Fibroblast of mammary gland (primary cell): ENCODE results near the gene TRIM26.

Source experiments
- DNase-seq: peaks from one replicate; pipeline ENCODE4 v3.0.0-alpha.2; 2010; ENCODE audit warnings: low read depth
- H3K4me3 ChIP-seq: 2 replicates; pipeline ENCODE4 v1.5.1; 2011; ENCODE audit warnings: low read depth, mild to moderate bottlenecking, low read length, moderate library complexity; ENCODE audit not compliant: control insufficient read depth
- TF ChIP-seq, protein P1 (sequence below): conservative IDR thresholded peaks from 2 replicates; pipeline ENCODE4 v1.5.1; 2011; ENCODE audit warnings: low read depth, low read length, inconsistent platforms; ENCODE audit not compliant: control insufficient read depth, insufficient read depth

The TRIM26 gene

DNA sequence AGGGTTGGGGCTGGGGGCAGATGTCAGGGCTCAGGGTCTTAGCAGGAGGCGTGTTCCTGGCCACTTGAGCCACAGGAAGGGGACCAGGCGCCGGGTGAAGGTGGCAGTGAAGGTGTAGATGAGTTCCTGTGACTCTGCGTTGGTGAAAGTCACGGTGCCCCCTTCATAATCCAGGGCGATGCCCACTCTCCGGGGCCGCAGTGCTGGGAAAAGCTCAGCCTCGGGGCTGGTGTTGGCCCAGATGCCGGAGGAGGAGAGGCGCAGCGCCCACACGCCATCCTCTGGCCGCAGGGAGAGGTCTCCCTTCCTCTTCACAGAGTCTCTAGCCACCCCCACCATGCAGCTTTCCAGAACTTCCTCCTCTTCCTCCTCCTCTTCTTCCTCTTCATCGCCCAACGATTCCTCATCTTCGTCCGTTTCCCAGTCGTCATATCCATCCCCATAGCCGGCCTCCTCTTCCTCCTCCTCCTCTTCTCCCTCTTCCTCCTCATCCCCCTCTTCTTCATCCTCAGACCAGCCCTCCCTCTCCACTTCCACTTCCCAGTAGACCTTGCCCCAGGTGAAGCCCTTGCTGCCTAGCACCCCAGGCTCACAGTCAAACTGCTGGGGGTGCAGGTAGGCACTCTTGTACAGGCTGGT, 27.2 kb downstream of the TRIM26 start:
- H3K4me3 ChIP-seq: no peak overlapping the region
- DNase-seq: no peak
- TF ChIP-seq, protein P1, sequence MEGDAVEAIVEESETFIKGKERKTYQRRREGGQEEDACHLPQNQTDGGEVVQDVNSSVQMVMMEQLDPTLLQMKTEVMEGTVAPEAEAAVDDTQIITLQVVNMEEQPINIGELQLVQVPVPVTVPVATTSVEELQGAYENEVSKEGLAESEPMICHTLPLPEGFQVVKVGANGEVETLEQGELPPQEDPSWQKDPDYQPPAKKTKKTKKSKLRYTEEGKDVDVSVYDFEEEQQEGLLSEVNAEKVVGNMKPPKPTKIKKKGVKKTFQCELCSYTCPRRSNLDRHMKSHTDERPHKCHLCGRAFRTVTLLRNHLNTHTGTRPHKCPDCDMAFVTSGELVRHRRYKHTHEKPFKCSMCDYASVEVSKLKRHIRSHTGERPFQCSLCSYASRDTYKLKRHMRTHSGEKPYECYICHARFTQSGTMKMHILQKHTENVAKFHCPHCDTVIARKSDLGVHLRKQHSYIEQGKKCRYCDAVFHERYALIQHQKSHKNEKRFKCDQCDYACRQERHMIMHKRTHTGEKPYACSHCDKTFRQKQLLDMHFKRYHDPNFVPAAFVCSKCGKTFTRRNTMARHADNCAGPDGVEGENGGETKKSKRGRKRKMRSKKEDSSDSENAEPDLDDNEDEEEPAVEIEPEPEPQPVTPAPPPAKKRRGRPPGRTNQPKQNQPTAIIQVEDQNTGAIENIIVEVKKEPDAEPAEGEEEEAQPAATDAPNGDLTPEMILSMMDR: no peak

DNA sequence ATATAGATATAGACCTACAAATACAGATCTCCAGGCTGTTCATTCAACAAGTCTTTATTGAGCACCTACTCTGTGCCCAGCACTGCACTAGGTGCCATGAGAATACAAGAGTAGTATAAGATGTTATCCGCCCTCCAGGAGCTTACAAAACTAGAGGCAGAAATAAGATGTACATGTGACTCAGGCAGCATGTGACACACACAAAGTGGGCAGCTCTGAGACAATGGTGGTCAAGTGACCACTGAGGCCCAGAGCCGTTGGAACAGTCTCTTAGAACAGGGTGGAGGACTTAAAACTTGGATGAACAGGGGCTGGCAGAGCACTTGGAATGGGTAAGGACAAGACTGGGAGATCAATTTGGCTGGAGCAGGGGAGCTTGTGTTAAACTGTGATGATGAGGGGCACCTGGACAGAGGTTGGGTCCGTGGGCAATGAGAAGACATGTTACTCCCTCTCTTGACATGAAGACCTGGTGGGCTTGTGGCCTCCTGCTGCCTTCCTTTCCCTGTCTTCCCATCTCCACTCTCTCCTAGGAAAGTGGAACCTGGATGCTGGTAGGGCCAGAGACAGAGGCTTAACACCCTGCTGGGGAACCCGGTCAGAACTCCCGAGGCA, 28.7 kb downstream of the TRIM26 start:
- H3K4me3 ChIP-seq: no peak overlapping the region
- TF ChIP-seq, protein P1: no peak
- peak; percentile 9 for DNase-seq

DNA sequence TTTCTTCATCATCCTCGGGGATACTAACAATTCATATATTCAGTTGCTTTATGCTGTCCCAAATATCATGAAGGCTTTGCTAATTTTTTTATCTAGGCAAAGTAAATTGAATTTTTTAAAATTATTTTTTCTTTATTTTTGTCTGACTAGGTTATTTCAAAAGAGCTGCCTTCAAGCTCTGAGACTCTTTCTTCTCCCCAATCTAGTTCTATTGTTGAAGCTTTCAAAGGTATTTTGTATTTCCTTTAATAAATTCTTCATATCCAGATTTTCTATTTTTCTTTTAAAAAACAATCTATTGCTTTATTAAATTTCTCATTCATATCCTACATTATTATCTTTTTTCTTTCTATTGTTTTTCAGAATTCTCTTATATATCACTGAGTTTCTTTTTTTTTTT, 33.1 kb downstream of the TRIM26 start:
- TF ChIP-seq, protein P1: no peak
- H3K4me3 ChIP-seq: no peak overlapping the region
- no peak for DNase-seq

DNA sequence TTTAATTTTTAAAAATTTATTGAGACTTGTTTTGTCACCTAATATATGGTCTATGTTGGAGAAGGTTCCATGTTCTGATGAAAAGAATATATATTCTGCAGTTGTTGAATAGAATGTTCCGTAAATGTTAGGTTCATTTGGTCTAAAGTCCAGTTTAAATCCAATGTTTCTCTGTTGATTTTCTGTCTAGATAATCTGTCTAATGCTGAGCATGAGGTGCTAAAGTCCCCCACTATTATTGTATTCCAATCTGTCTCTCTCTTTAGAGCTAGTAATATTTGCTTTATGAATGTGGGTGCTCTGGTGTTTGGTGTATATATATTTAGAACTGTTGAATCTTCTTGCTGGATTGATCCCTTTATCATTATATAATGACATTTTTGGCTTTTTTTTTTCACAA, 34.4 kb downstream of the TRIM26 start:
- DNase-seq: no peak
- TF ChIP-seq, protein P1: no peak
- no peak overlapping the region for H3K4me3 ChIP-seq

DNA sequence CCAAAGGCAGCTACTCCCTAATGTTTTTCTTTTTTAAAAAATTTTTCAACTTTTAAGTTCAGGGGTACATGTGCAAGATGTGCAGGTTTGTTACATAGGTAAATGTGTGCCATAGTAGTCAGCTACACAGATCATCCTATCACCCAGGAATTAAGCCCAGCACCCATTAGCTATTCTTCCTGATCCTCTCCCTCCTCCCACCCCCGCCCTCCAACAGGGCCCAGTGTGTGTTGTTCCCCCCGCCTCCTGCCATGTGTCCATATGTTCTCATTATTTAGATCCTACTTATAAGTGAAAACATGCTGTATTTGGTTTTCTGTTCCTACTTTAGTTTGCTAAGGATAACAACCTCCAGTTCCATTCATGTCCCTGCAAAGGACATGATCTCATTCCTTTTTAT, 37.4 kb downstream of the TRIM26 start:
- DNase-seq: no peak
- no peak overlapping the region for H3K4me3 ChIP-seq
- TF ChIP-seq, protein P1: no peak

DNA sequence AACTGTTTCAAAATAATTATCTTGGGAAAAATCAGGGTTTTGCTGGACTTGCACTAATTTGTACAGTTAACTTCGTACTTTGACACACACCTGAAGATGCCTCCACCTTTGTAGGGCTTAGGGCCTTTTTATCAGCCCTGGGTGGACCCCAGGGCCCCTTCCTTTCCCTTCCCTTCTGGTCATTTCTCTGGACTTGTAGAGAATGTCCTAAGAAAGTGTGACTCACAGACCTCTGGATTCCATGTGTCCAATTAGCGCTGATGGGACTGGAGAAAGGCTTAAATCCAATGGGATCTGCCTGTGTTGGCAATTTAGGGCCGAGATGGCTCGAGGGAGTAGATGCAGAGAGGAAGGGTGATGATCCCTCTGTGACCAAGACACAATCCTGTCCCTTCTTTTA, 40.5 kb downstream of the TRIM26 start:
- peak; percentile 36 for DNase-seq
- TF ChIP-seq, protein P1: no peak
- no peak overlapping the region for H3K4me3 ChIP-seq
